ENCODE measurements around the gene UBA3. TPM values are rescaled to one million over a fixed set of nuclear protein-coding genes. Genes with fewer than 3 reads are reported as not detected.

Gene UBA3
- total and polyA plus RNA-seq, 2 donors (not counting 3 experiments of a cell fraction or from before 2014, with no cell fraction given) = 39.4 to 84.6 TPM

DNA sequence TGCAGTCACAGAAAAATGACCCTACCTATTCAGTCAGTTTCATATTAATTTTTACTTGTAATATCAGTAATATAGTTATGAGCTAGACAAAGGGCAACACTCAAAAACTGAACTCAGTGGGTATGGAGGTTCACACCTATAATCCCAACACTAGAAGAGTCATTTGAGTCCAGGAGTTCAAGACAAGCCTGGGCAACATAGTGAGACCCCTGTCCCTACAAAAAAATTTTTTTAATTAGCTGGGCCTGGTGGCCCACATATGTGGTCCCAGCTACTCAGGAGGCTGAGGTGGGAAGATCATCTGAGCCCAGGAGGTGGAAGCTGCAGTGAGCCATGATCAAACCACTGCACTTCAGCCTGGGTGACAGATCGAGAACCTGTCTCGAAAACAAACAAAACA is 31.2 kb downstream of the UBA3 start:
- H2AFZ ChIP-seq (ENCODE audit: low read depth, low read length) = no peak overlapping the region
- H3K36me3 ChIP-seq (ENCODE audit: control insufficient read depth in 2 of 2, extremely low read depth in 1 of 2, insufficient read depth in 2 of 2, low read length in 2 of 2) = peaks cover 7 to 12% of the 10 kb centered on the region in 2 experiments
- H3K4me1 ChIP-seq (ENCODE audit: control insufficient read depth, extremely low read depth, insufficient read depth, low read length) = peaks cover 14% of the 10 kb centered on the region
- BruUV-seq (replicated peaks) = no TSS peak
- intact Hi-C loops (cut with micrococcal nuclease) = no loop called here
- H3K9me3 ChIP-seq (replicated peaks; ENCODE audit: control insufficient read depth, insufficient read depth, low read length) = no peaks in the 10 kb centered on the region
- peaks cover 46% of the 10 kb centered on the region for H3K79me2 ChIP-seq (ENCODE audit: control insufficient read depth, insufficient read depth, low read length)
- no peaks in the 10 kb centered on the region for H3K27me3 ChIP-seq (ENCODE audit: control insufficient read depth in 2 of 2, insufficient read depth in 2 of 2, low read length in 2 of 2)
- no peaks in the 10 kb centered on the region for H3K9me1 ChIP-seq (replicated peaks; ENCODE audit: control insufficient read depth, extremely low read depth, insufficient read depth, low read length)
- CTCF ChIA-PET = interaction anchor here (1.5 kb wide), 1 partner anchor 258 kb away, joined by 3 read pairs; no protein-coding TSS in a partner anchor
- H3K27ac ChIP-seq (ENCODE audit: insufficient read depth, low read depth, low read length) = no peak overlapping the region
- FAIRE-seq (no peak), DNase-seq (ENCODE audit: low read depth, low spot score) (no peak)
- H3K9ac ChIP-seq (replicated peaks; ENCODE audit: extremely low read depth, insufficient read depth, low read length) = no peak overlapping the region
- H3K4me2 ChIP-seq (ENCODE audit: insufficient read depth, low read length) = no peak overlapping the region
- no peak overlapping the region for H3K4me3 ChIP-seq (replicated peaks in 1 of 3; ENCODE audit: insufficient read depth in 1 of 3, low read depth in 1 of 3, low read length in 3 of 3)
- dilution Hi-C loops (cut with MboI; ENCODE audit: extremely low pct_ligation_motif_present, low sequenced_read_pairs) = no loop called here
- POLR2A ChIA-PET = no interaction called here
- no peaks in the 10 kb centered on the region for H4K20me1 ChIP-seq (replicated peaks; ENCODE audit: control insufficient read depth, extremely low read depth, insufficient read depth, low read length)
- TF ChIP-seq GATA2 (IDR thresholded peaks at IDR 0.05; ENCODE audit: insufficient read depth, insufficient read length, low read depth, low read length) = no peak
- TF ChIP-seq MYC (IDR thresholded peaks at IDR 0.05; ENCODE audit: low read depth, low read length) = no peak
- TF ChIP-seq POLR2AphosphoS5 (IDR thresholded peaks at IDR 0.05; ENCODE audit: insufficient read depth, low read depth, low read length) = no peak
- no peak for TF ChIP-seq FOS (IDR thresholded peaks at IDR 0.05; ENCODE audit: borderline replicate concordance, insufficient read depth, low read length)
- TF ChIP-seq, protein P1, sequence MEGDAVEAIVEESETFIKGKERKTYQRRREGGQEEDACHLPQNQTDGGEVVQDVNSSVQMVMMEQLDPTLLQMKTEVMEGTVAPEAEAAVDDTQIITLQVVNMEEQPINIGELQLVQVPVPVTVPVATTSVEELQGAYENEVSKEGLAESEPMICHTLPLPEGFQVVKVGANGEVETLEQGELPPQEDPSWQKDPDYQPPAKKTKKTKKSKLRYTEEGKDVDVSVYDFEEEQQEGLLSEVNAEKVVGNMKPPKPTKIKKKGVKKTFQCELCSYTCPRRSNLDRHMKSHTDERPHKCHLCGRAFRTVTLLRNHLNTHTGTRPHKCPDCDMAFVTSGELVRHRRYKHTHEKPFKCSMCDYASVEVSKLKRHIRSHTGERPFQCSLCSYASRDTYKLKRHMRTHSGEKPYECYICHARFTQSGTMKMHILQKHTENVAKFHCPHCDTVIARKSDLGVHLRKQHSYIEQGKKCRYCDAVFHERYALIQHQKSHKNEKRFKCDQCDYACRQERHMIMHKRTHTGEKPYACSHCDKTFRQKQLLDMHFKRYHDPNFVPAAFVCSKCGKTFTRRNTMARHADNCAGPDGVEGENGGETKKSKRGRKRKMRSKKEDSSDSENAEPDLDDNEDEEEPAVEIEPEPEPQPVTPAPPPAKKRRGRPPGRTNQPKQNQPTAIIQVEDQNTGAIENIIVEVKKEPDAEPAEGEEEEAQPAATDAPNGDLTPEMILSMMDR (IDR thresholded peaks at IDR 0.05; ENCODE audit: extremely low read depth in 1 of 2, insufficient read depth in 1 of 2, low read depth in 1 of 2, low read length in 2 of 2) = no peak
- TF ChIP-seq EZH2 (IDR thresholded peaks at IDR 0.05; ENCODE audit: borderline replicate concordance, low read depth, low read length, severe bottlenecking) = no peak
- TF ChIP-seq POLR2A (IDR thresholded peaks at IDR 0.05; ENCODE audit: low read depth, low read length) = no peak
- TF ChIP-seq JUN (IDR thresholded peaks at IDR 0.05; ENCODE audit: borderline replicate concordance, insufficient read depth, insufficient read length, low read depth) = no peak
- TF ChIP-seq, protein P2, sequence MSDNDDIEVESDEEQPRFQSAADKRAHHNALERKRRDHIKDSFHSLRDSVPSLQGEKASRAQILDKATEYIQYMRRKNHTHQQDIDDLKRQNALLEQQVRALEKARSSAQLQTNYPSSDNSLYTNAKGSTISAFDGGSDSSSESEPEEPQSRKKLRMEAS (IDR thresholded peaks at IDR 0.05; ENCODE audit: insufficient read depth, insufficient read length) = no peak

All from endothelial cell of umbilical vein (primary cell).